Motor neuron (in vitro differentiated cells): ENCODE data around the gene PIAS1. TPM values are rescaled to one million over a fixed set of nuclear protein-coding genes. Genes with fewer than 3 reads are reported as not detected.
"Not testable (repeated sequence)": the region's sequence is repeated elsewhere in the genome, so short reads cannot be mapped to it uniquely, and the experiment has no call there.

Experiments
- ATAC-seq, 8 experiments: fragments of 200-7000 bp; cut with Tn5 transposase; replicated peaks in 6 of 8; 2 replicates each; pipeline ENCODE4 v1.8.0; 2021; ENCODE audit warnings: mild to moderate bottlenecking in 8 of 8, moderate library complexity in 8 of 8
- H3K27ac ChIP-seq, 2 donors: fragments of 250-450 bp; sonication (Bioruptor Pico); 2 replicates each; pipeline ENCODE4 v1.9.0; 2021; ENCODE audit warnings: antibody characterized with exemption in 2 of 2, mild to moderate bottlenecking in 2 of 2, moderate library complexity in 1 of 2
- H3K4me1 ChIP-seq, 2 donors: fragments of 250-450 bp; sonication (Bioruptor Pico); replicated peaks in 1 of 2; 2 replicates each; pipeline ENCODE4 v1.6.1; 2021; ENCODE audit warnings: antibody characterized with exemption in 2 of 2, mild to moderate bottlenecking in 2 of 2, moderate library complexity in 1 of 2
- H3K4me3 ChIP-seq, 5 donors: fragments of 250-450 bp; sonication (Bioruptor Pico); 2 replicates each; pipeline ENCODE4 v1.9.0; 2021; ENCODE audit warnings: antibody characterized with exemption in 5 of 5, mild to moderate bottlenecking in 5 of 5, moderate library complexity in 4 of 5
- WGBS, 10 experiments: fragments of 450-650 bp; shearing (Covaris generic); methylation state at CpG; one replicate each; pipeline ENCODE4 v1.0.0; 2022; 5-methylcytosine and 5-hydroxymethylcytosine counted together
- in situ Hi-C, 9 experiments: fragments of 400-800 bp; cut with MboI; loops; one replicate each; pipeline ENCODE4 v1.15.0; 2021; ENCODE audit warnings: low sequenced_read_pairs in 9 of 9, low pct_unique_long_range_greater_than_20kb in 2 of 9; ENCODE audit not compliant: unreplicated experiment in 9 of 9
- total RNA-seq, 8 experiments: library from RNA; unstranded; fragments of 300-600 nt; gene quantifications; 2 replicates each; pipeline versions ENCODE4 v1.2.3 to v1.2.4, GENCODE V29; 2022

Gene PIAS1
- total RNA-seq, 8 experiments from 2014 or later = 20.5 to 47.4 (median 31.3) TPM

GRCh38 chr15:68234060-68234459 is 179.9 kb downstream of the PIAS1 start:
- Histone ChIP-seq H3K4me1 (peaks cover 27 to 33% of the 10 kb centered on the region in 2 donors), H3K27ac (peak overlapping the region in 1 of 2 donors; percentile 23), H3K4me3 (no peak overlapping the region)
- in situ Hi-C loops = no loop called here
- ATAC-seq = no peak
- 0 to 80% (median 60%) methylated on average over 1 to 3 of the region's 6 CpGs; no CpG with 5 or more reads in 5 of the 10 experiments for WGBS, 10 experiments

- in situ Hi-C loops = not testable (repeated sequence)
Measured at GRCh38 chr15:68234520-68234919, 180.4 kb downstream of the PIAS1 start.

GRCh38 chr15:68235022-68235421 is 180.9 kb downstream of the PIAS1 start:
- no peak overlapping the region for H3K27ac ChIP-seq
- peaks cover 26 to 33% of the 10 kb centered on the region in 2 donors for H3K4me1 ChIP-seq
- no peak for ATAC-seq
- in situ Hi-C loops = no loop called here
- WGBS, 10 experiments = 40 to 100% (median 94%) methylated on average over 1 to 4 of the region's 4 CpGs; no CpG with 5 or more reads in 3 of the 10 experiments
- no peak overlapping the region for H3K4me3 ChIP-seq

More at GRCh38 chr15:68234520-68234919, 180.4 kb downstream of the PIAS1 start:
- ATAC-seq = peak in 2 of 8 experiments; percentile 4 to 15
- peaks cover 27 to 33% of the 10 kb centered on the region in 2 donors for H3K4me1 ChIP-seq
- not testable (repeated sequence) for H3K27ac ChIP-seq, H3K4me3 ChIP-seq
- 66 to 100% (median 90%) methylated on average over 2 to 5 of the region's 9 CpGs; no CpG with 5 or more reads in 5 of the 10 experiments for WGBS, 10 experiments

GRCh38 chr15:68239025-68239424 is 184.9 kb downstream of the PIAS1 start:
- Histone ChIP-seq H3K4me1 (peaks cover 7% of the 10 kb centered on the region in 2 donors), H3K27ac (no peak overlapping the region), H3K4me3 (no peak overlapping the region)
- no peak for ATAC-seq
- in situ Hi-C loops = no loop called here

GRCh38 chr15:68241088-68241935 is 187.2 kb downstream of the PIAS1 start:
- no peaks in the 10 kb centered on the region for H3K4me1 ChIP-seq
- in situ Hi-C loops = no loop called here
- no peak overlapping the region for H3K27ac ChIP-seq
- no peak for ATAC-seq
- WGBS, 10 experiments = 50 to 100% (median 79%) methylated on average over 1 to 5 of the region's 5 CpGs
- no peak overlapping the region for H3K4me3 ChIP-seq

Other genes starting within 250 kb of the PIAS1 start
- under 1 TPM; 0.10 to 1.00 (median 0.42) TPM for gene SKOR1, start 228.8 kb upstream of the PIAS1 start, total RNA-seq
- under 1 TPM in 1 of 8 experiments, not detected in 7; under 0.01 TPM for gene RNU6-1, start 214.3 kb upstream of the PIAS1 start, total RNA-seq
- 1 to 10 TPM in 7 of 8 experiments, under 1 TPM in 1; 0.61 to 8.4 (median 4.3) TPM for gene CALML4, start 151.0 kb downstream of the PIAS1 start, total RNA-seq
- gene CLN6, start 175.4 kb downstream of the PIAS1 start, total RNA-seq = 10 to 100 TPM in 3 of 8 experiments, 1 to 10 TPM in 5; 6.5 to 39.7 (median 9.7) TPM
- 10 to 100 TPM; 20.6 to 78.3 (median 44.0) TPM for gene FEM1B, start 223.4 kb downstream of the PIAS1 start, total RNA-seq